ENCODE measurements around the gene KLHL29. TPM values are rescaled to one million over a fixed set of nuclear protein-coding genes. Genes with fewer than 3 reads are reported as not detected.

KLHL29 gene
- total RNA-seq, 6 experiments from 2014 or later = 1.2 to 10.2 (median 6.4) TPM

GRCh38 chr2:23673082-23673481, 288.1 kb downstream of the KLHL29 start:
- ATAC-seq (no peak), DNase-seq (no peak)
- Histone ChIP-seq H3K4me1 (no peaks in the 10 kb centered on the region), H3K36me3 (no peaks in the 10 kb centered on the region), H3K27ac (no peak overlapping the region), H3K9me3 (no peaks in the 10 kb centered on the region), H3K27me3 (no peaks in the 10 kb centered on the region), H3K4me3 (no peak overlapping the region)
- WGBS (ENCODE audit: insufficient coverage, low coverage, low lambda C conversion rate, missing lambda C conversion rate) = 89% methylated on average over 2 of the region's 6 CpGs
- intact Hi-C loops (cut with DNase I) = no loop called here
- no peak for TF ChIP-seq CTCF (IDR thresholded peaks at IDR 0.05)
- no peak for TF ChIP-seq POLR2A (IDR thresholded peaks at IDR 0.05)

- 21% methylated on average over 5 of the region's 12 CpGs for WGBS (ENCODE audit: insufficient coverage, low coverage, low lambda C conversion rate, missing lambda C conversion rate)
- no peak for DNase-seq
- TF ChIP-seq POLR2A (IDR thresholded peaks at IDR 0.05) = no peak
- Histone ChIP-seq H3K4me3 (no peak overlapping the region), H3K27ac (no peak overlapping the region), H3K27me3 (no peaks in the 10 kb centered on the region), H3K9me3 (no peaks in the 10 kb centered on the region), H3K36me3 (no peaks in the 10 kb centered on the region), H3K4me1 (no peaks in the 10 kb centered on the region)
- intact Hi-C loops (cut with DNase I) = no loop called here
- peak in 1 of 4 donors; percentile 37 for ATAC-seq
Observed at GRCh38 chr2:23673830-23674679, 289.1 kb downstream of the KLHL29 start.

GRCh38 chr2:23675506-23675905, 290.5 kb downstream of the KLHL29 start:
- intact Hi-C loops (cut with DNase I) = no loop called here
- H3K27ac ChIP-seq = no peak overlapping the region
- H3K4me3 ChIP-seq = no peak overlapping the region
- WGBS (ENCODE audit: insufficient coverage, low coverage, low lambda C conversion rate, missing lambda C conversion rate) = 89% methylated on average over 7 of the region's 7 CpGs
- DNase-seq = no peak
- H3K4me1 ChIP-seq = no peaks in the 10 kb centered on the region
- no peaks in the 10 kb centered on the region for H3K27me3 ChIP-seq
- H3K36me3 ChIP-seq = no peaks in the 10 kb centered on the region
- no peak for ATAC-seq
- H3K9me3 ChIP-seq = no peaks in the 10 kb centered on the region
- no peak for TF ChIP-seq POLR2A (IDR thresholded peaks at IDR 0.05)
- no peak for TF ChIP-seq CTCF (IDR thresholded peaks at IDR 0.05)

GRCh38 chr2:23677836-23678235, 292.9 kb downstream of the KLHL29 start:
- intact Hi-C loops (cut with DNase I) = no loop called here
- H3K4me3 ChIP-seq = no peak overlapping the region
- no peaks in the 10 kb centered on the region for H3K36me3 ChIP-seq
- no peaks in the 10 kb centered on the region for H3K27me3 ChIP-seq
- ATAC-seq = no peak
- H3K4me1 ChIP-seq = no peaks in the 10 kb centered on the region
- DNase-seq = no peak
- no peaks in the 10 kb centered on the region for H3K9me3 ChIP-seq
- no peak for TF ChIP-seq POLR2A (IDR thresholded peaks at IDR 0.05)
- TF ChIP-seq CTCF (IDR thresholded peaks at IDR 0.05) = no peak
- 63% methylated on average over 2 of the region's 2 CpGs for WGBS (ENCODE audit: insufficient coverage, low coverage, low lambda C conversion rate, missing lambda C conversion rate)
- H3K27ac ChIP-seq = no peak overlapping the region

GRCh38 chr2:23679044-23679443, 294.1 kb downstream of the KLHL29 start:
- no peak overlapping the region for H3K4me3 ChIP-seq
- DNase-seq (no peak), ATAC-seq (no peak)
- H3K9me3 ChIP-seq = no peaks in the 10 kb centered on the region
- no peak overlapping the region for H3K27ac ChIP-seq
- H3K27me3 ChIP-seq = no peaks in the 10 kb centered on the region
- no peaks in the 10 kb centered on the region for H3K36me3 ChIP-seq
- WGBS (ENCODE audit: insufficient coverage, low coverage, low lambda C conversion rate, missing lambda C conversion rate) = 88% methylated on average over 1 of the region's 1 CpG
- TF ChIP-seq CTCF (IDR thresholded peaks at IDR 0.05) (no peak), POLR2A (IDR thresholded peaks at IDR 0.05) (no peak)
- intact Hi-C loops (cut with DNase I) = no loop called here
- H3K4me1 ChIP-seq = no peaks in the 10 kb centered on the region
